K562 (cell line): Measurements from ENCODE around the gene PALS1. TPM values are rescaled to one million over a fixed set of nuclear protein-coding genes. Genes with fewer than 3 reads are reported as not detected.

Experiments
- ATAC-seq: fragments of 200-7000 bp; cut with Tn5 transposase; 3 replicates; pipeline ENCODE4 v1.9.1; 2020; ENCODE audit warnings: moderate library complexity
- BruUV-seq: library from RNA; stranded (reverse); fragments of 400-500 nt; replicated peaks from 2 replicates; lab custom pipeline; 2021; lab: Mats Ljungman, UMichigan
- CTCF ChIA-PET: fragments of 300-600 bp; formaldehyde crosslinking; extraction: SDS; loops from one replicate; lab custom pipeline; 2021; ENCODE audit warnings: low intra/inter-chr PET ratio; lab: Yijun Ruan, JAX
- POLR2A ChIA-PET: fragments of 300-600, 350-650 bp; sonication (Branson Sonifier 250); formaldehyde crosslinking; extraction: SDS; loops from one replicate; lab custom pipeline; 2021; ENCODE audit warnings: antibody characterized with exemption, inconsistent platforms; lab: Yijun Ruan, JAX
- DNase-seq, 4 experiments: peaks; one replicate each; pipeline versions ENCODE4 v3.0.0 to v3.0.0-alpha.2; 2011 to 2018; ENCODE audit warnings: low spot score in 3 of 4, mixed read lengths in 3 of 4; ENCODE audit errors: extremely low read depth in 1 of 4
- FAIRE-seq: peaks from 2 replicates; lab custom pipeline; 2011; peaks lifted over from hg19 to GRCh38; lab: Jason Lieb, UNC
- H2AFZ ChIP-seq: 2 replicates; pipeline ENCODE4 v1.6.0; 2011; ENCODE audit warnings: low read depth, low read length, control low read depth, inconsistent platforms
- H3K27ac ChIP-seq: fragments of 200-600 bp; 3 replicates; pipeline ENCODE4 v1.8.0; 2011; ENCODE audit warnings: low read depth, mild to moderate bottlenecking, control low read depth, inconsistent platforms, low read length, moderate library complexity, mixed read lengths; ENCODE audit errors: extremely low read depth
- H3K27me3 ChIP-seq, 2 experiments: fragments of 300-600 bp in 1 of 2; 2 replicates in 1 of 2; 3 replicates in 1 of 2; pipeline versions ENCODE4 v1.6.0 to v1.8.0; 2011; ENCODE audit warnings: inconsistent platforms in 2 of 2, low read length in 2 of 2, mild to moderate bottlenecking in 1 of 2, mixed read lengths in 1 of 2, moderate library complexity in 1 of 2; ENCODE audit not compliant: control insufficient read depth in 2 of 2, insufficient read depth in 2 of 2
- H3K36me3 ChIP-seq: fragments of 300-600 bp; 3 replicates; pipeline ENCODE4 v1.8.0; 2011; ENCODE audit warnings: mild to moderate bottlenecking, low read length, inconsistent platforms; ENCODE audit not compliant: control insufficient read depth, insufficient read depth
- H3K4me1 ChIP-seq, 2 experiments: fragments of 200-600 bp in 1 of 2; replicated peaks in 1 of 2; 2 replicates in 1 of 2; 3 replicates in 1 of 2; pipeline versions ENCODE4 v1.5.1 to v1.8.0; 2011; ENCODE audit warnings: inconsistent platforms in 2 of 2, low read length in 2 of 2, mild to moderate bottlenecking in 1 of 2, mixed read lengths in 1 of 2, moderate library complexity in 1 of 2; ENCODE audit not compliant: control insufficient read depth in 2 of 2, insufficient read depth in 2 of 2
- H3K4me2 ChIP-seq: 2 replicates; pipeline ENCODE4 v1.6.1; 2011; ENCODE audit warnings: low read length, control low read depth, inconsistent platforms, mixed read lengths; ENCODE audit not compliant: insufficient read depth
- H3K4me3 ChIP-seq: fragments of 200-600 bp; sonication (generic), shearing (Covaris generic); 2 replicates; pipeline ENCODE4 v1.5.1; 2016; ENCODE audit warnings: control low read depth, inconsistent platforms
- H3K79me2 ChIP-seq: fragments of 200-600 bp; 3 replicates; pipeline ENCODE4 v1.8.0; 2011; ENCODE audit warnings: low read length, inconsistent platforms; ENCODE audit not compliant: control insufficient read depth, insufficient read depth
- H3K9ac ChIP-seq, 2 experiments: 2 replicates each; pipeline versions ENCODE4 v1.6.0 to v1.6.1; 2011; ENCODE audit warnings: low read depth in 2 of 2, low read length in 2 of 2, control low read depth in 1 of 2, inconsistent platforms in 1 of 2, mild to moderate bottlenecking in 1 of 2, mixed read lengths in 1 of 2; ENCODE audit not compliant: insufficient read depth in 1 of 2
- H3K9me1 ChIP-seq: one replicate; pipeline ENCODE4 v1.6.0; 2011; ENCODE audit warnings: inconsistent platforms, mild to moderate bottlenecking, low read length, moderate library complexity; ENCODE audit not compliant: control insufficient read depth, insufficient read depth
- H3K9me3 ChIP-seq: replicated peaks from 2 replicates; pipeline ENCODE4 v1.5.1; 2011; ENCODE audit warnings: low read depth, low read length, inconsistent platforms; ENCODE audit not compliant: control insufficient read depth, insufficient read depth
- H4K20me1 ChIP-seq: replicated peaks from 2 replicates; pipeline ENCODE4 v1.6.1; 2011; ENCODE audit warnings: low read length, inconsistent platforms, mixed read lengths; ENCODE audit not compliant: control insufficient read depth, insufficient read depth
- CBFA2T3 ChIP-seq: fragments of 450-650 bp; IDR thresholded peaks from 2 replicates; pipeline ENCODE4 v1.6.1; 2017
- CBFB ChIP-seq: sonication (generic); formaldehyde crosslinking; IDR thresholded peaks from 2 replicates; pipeline ENCODE4 v1.4.0; 2020; ENCODE audit warnings: mild to moderate bottlenecking, missing genetic modification reagents
- CHD2 ChIP-seq: IDR thresholded peaks from 2 replicates; pipeline ENCODE4 v1.6.1; 2011; ENCODE audit warnings: low read depth, low read length
- CHD4 ChIP-seq: fragments of 200-600 bp; sonication (generic); IDR thresholded peaks from 3 replicates; pipeline ENCODE4 v1.6.1; 2012; ENCODE audit warnings: low read depth, mild to moderate bottlenecking, mixed read lengths, low read length, inconsistent platforms; ENCODE audit not compliant: insufficient read depth, insufficient replicate concordance, poor library complexity, severe bottlenecking
- ETV5 ChIP-seq: sonication (generic); formaldehyde crosslinking; IDR thresholded peaks from 2 replicates; pipeline ENCODE4 v1.4.0; 2020; ENCODE audit warnings: low read depth, mild to moderate bottlenecking, missing genetic modification reagents
- FOSL1 ChIP-seq: fragments of 200-800 bp; sonication (Bioruptor generic); conservative IDR thresholded peaks from 2 replicates; pipeline ENCODE4 v1.6.1; 2016; ENCODE audit warnings: missing genetic modification characterization, missing compliant biosample characterization
- HMGXB4 ChIP-seq: sonication (generic); formaldehyde crosslinking; IDR thresholded peaks from 2 replicates; pipeline ENCODE4 v1.8.1; 2023; ENCODE audit warnings: mild to moderate bottlenecking, missing genetic modification reagents
- RBM25 ChIP-seq: fragments of 200-400 bp; formaldehyde crosslinking; IDR thresholded peaks from 2 replicates; pipeline ENCODE4 v1.6.1; 2018; ENCODE audit warnings: low read length, low read depth, moderate library complexity; ENCODE audit not compliant: severe bottlenecking
- TCF3 ChIP-seq: sonication (generic); formaldehyde crosslinking; IDR thresholded peaks from 2 replicates; pipeline ENCODE4 v1.4.0; 2020; ENCODE audit warnings: mild to moderate bottlenecking, missing genetic modification reagents
- ZHX1 ChIP-seq: fragments of 150-350 bp; conservative IDR thresholded peaks from 2 replicates; pipeline ENCODE4 v1.6.1; 2014; ENCODE audit warnings: low read length
- ZNF583 ChIP-seq: fragments of 250-450 bp; sonication (Bioruptor Pico); IDR thresholded peaks from 2 replicates; pipeline ENCODE4 v1.4.0; 2020
- WGBS: fragments of 100-300 bp; shearing (Covaris generic); methylation state at CpG from one replicate; pipeline ENCODE4 v1.1.6; 2016; ENCODE audit warnings: low coverage, mixed read lengths; ENCODE audit not compliant: insufficient coverage; ENCODE audit errors: missing lambda C conversion rate; 5-methylcytosine and 5-hydroxymethylcytosine counted together
- in situ Hi-C: fragments of 300-500 bp; cut with MboI; formaldehyde crosslinking; loops from 4 replicates; pipeline ENCODE4 v1.15.0; 2018; ENCODE audit warnings: inconsistent platforms, mixed read lengths
- intact Hi-C: fragments of 100-400 bp; cut with micrococcal nuclease; formaldehyde crosslinking; loops from 2 replicates; pipeline ENCODE4 v1.14.2; 2022
- polyA plus RNA-seq, 8 experiments: library from polyadenylated mRNA; depleted of rRNA in 4 of 8; stranded (reverse) in 5 of 8; unstranded in 3 of 8; fragments of >200 nt; fragmentation: Nextera tagmentation in 2 of 8; fragmentation: Illumina TruSeq in 1 of 8; extraction: Ambion mirVana in 2 of 8; extraction: Trizol in 1 of 8; gene quantifications; 2 replicates each; pipeline versions ENCODE4 v1.2.1 to v1.2.3, GENCODE V29; 2011 to 2014; ENCODE audit warnings: inconsistent platforms in 1 of 8, missing spikeins in 1 of 8
- total RNA-seq, 7 experiments: library from RNA; depleted of rRNA in 6 of 7; stranded (reverse); fragments of >200 nt in 6 of 7; fragmentation: Illumina TruSeq in 2 of 7; extraction: Trizol in 2 of 7; gene quantifications; 2 replicates each; pipeline versions ENCODE4 v1.2.1 to v1.2.3, GENCODE V29; 2011 to 2021; ENCODE audit warnings: low replicate concordance in 1 of 7
- TF ChIP-seq, protein P1 (sequence below): fragments of 250-450 bp; sonication (Bioruptor Pico); IDR thresholded peaks from 2 replicates; pipeline ENCODE4 v1.8.0; 2021; ENCODE audit warnings: moderate library complexity, mild to moderate bottlenecking, inconsistent platforms

The PALS1 gene
- total and polyA plus RNA-seq, 9 of the 15 experiments (the other 6 are each of a cell fraction or from before 2014, with no cell fraction given), result 4.1 to 9.9 (median 7.2) TPM

- Histone ChIP-seq H4K20me1 (no peaks in the 10 kb centered on the region), H3K4me2 (no peak overlapping the region), H3K79me2 (no peaks in the 10 kb centered on the region), H2AFZ (no peak overlapping the region), H3K27ac (no peak overlapping the region), H3K9ac (no peak overlapping the region), H3K36me3 (no peaks in the 10 kb centered on the region), H3K9me1 (no peaks in the 10 kb centered on the region), H3K9me3 (no peaks in the 10 kb centered on the region), H3K4me1 (no peaks in the 10 kb centered on the region), H3K27me3 (no peaks in the 10 kb centered on the region), H3K4me3 (no peak overlapping the region)
- intact Hi-C loops (no loop called here), in situ Hi-C loops (no loop called here)
- no peak for ATAC-seq
- ChIA-PET CTCF (no interaction called here), POLR2A (no interaction called here)
- 11% methylated on average over 1 of the region's 2 CpGs for WGBS
- no peak for FAIRE-seq
- no TSS peak for BruUV-seq
- TF ChIP-seq CHD2 (no peak), ZNF583 (no peak), CBFA2T3 (no peak), TCF3 (CRISPR knock-in tag) (no peak), FOSL1 (tag) (no peak), CBFB (CRISPR knock-in tag) (no peak), RBM25 (no peak), ETV5 (no peak), CHD4 (no peak), ZHX1 (no peak), HMGXB4 (CRISPR knock-in tag) (no peak)
- TF ChIP-seq, protein P1, sequence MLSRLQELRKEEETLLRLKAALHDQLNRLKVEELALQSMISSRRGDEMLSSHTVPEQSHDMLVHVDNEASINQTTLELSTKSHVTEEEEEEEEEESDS (CRISPR knock-in tag), result no peak
- TF ChIP-seq, all 486 proteins: peak for 0
- no peak for DNase-seq
These were observed 23.1 kb upstream of the PALS1 start for GRCh38 chr14:67218126-67218525.
